SK-N-SH treated with all-trans-retinoic acid at 6 μM for 48 hours (cell line): ENCODE data around the gene THY1.

ENCODE experiments used
- ARNTL ChIP-seq: fragments of 450-650 bp; formaldehyde crosslinking; IDR thresholded peaks from 2 replicates; pipeline ENCODE4 v1.5.0; 2020; ENCODE audit warnings: low read depth, mild to moderate bottlenecking, moderate library complexity, borderline replicate concordance
- TF ChIP-seq, protein P1 (sequence below): fragments of 250-450 bp; sonication (Bioruptor Pico); IDR thresholded peaks from 2 replicates; pipeline ENCODE4 v1.5.1; 2020; ENCODE audit warnings: low read depth, mild to moderate bottlenecking, moderate library complexity

DNA sequence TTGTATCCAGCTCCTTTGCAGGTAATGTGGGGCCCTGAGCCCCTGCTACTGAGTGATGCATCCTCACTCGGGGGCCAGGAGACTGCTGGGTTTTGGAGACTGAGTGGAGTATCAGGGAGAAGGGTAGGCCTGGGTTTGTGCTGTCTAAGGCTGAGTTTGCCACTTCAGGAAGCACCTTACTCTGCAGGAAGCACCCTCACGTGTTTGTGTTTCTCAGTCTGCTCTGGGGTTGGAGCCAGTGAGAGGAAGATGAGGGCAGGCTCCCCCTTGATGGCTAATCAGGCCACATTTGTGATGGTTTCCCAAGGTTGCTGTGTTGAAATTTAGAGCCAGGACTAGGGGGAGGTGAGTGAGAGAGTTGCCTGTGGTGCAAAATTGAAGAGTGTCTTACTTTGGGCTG is 13.7 kb upstream of the THY1 start:
- no peak for TF ChIP-seq ARNTL
- TF ChIP-seq, protein P1, sequence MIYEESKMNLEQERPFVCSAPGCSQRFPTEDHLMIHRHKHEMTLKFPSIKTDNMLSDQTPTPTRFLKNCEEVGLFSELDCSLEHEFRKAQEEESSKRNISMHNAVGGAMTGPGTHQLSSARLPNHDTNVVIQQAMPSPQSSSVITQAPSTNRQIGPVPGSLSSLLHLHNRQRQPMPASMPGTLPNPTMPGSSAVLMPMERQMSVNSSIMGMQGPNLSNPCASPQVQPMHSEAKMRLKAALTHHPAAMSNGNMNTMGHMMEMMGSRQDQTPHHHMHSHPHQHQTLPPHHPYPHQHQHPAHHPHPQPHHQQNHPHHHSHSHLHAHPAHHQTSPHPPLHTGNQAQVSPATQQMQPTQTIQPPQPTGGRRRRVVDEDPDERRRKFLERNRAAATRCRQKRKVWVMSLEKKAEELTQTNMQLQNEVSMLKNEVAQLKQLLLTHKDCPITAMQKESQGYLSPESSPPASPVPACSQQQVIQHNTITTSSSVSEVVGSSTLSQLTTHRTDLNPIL: no peak
